Endothelial cell of umbilical vein (primary cell): ENCODE data around the gene NTRK2. TPM values are rescaled to one million over a fixed set of nuclear protein-coding genes. Genes with fewer than 3 reads are reported as not detected.

ENCODE experiments used
- BruUV-seq: library from RNA; stranded (reverse); fragments of 400-500 nt; replicated peaks from 2 replicates; lab custom pipeline; 2021; lab: Mats Ljungman, UMichigan
- CTCF ChIA-PET: fragments of 300-600, 350-600 bp; sonication (Branson Sonifier 250); formaldehyde crosslinking; loops from one replicate; lab custom pipeline; 2021; ENCODE audit warnings: antibody characterized with exemption, inconsistent platforms; lab: Charles Lee
- POLR2A ChIA-PET: fragments of 300-600, 350-600 bp; sonication (Branson Sonifier 250); formaldehyde crosslinking; loops from one replicate; lab custom pipeline; 2021; ENCODE audit warnings: antibody characterized with exemption, inconsistent platforms; lab: Charles Lee
- DNase-seq: peaks from one replicate; pipeline ENCODE4 v3.0.0-alpha.2; 2011; ENCODE audit warnings: low read depth, low spot score
- FAIRE-seq: peaks from 2 replicates; lab custom pipeline; 2011; peaks lifted over from hg19 to GRCh38; lab: Jason Lieb, UNC
- H2AFZ ChIP-seq: 2 replicates; pipeline ENCODE4 v1.6.0; 2012; ENCODE audit warnings: low read depth, low read length, control low read depth, inconsistent platforms
- H3K27ac ChIP-seq: 2 replicates; pipeline ENCODE4 v1.5.1; 2011; ENCODE audit warnings: low read depth, mild to moderate bottlenecking, control low read depth, low read length, moderate library complexity; ENCODE audit not compliant: insufficient read depth
- H3K27me3 ChIP-seq, 2 experiments: 2 replicates each; pipeline versions ENCODE4 v1.6.0 to v1.6.1; 2011; ENCODE audit warnings: low read length in 2 of 2, mixed read lengths in 1 of 2; ENCODE audit not compliant: control insufficient read depth in 2 of 2, insufficient read depth in 2 of 2
- H3K36me3 ChIP-seq, 2 experiments: 2 replicates in 1 of 2; 3 replicates in 1 of 2; pipeline ENCODE4 v1.5.1; 2011; ENCODE audit warnings: low read length in 2 of 2, mild to moderate bottlenecking in 1 of 2, moderate library complexity in 1 of 2; ENCODE audit not compliant: control insufficient read depth in 2 of 2, insufficient read depth in 2 of 2; ENCODE audit errors: extremely low read depth in 1 of 2
- H3K4me1 ChIP-seq: 3 replicates; pipeline ENCODE4 v1.5.1; 2011; ENCODE audit warnings: mild to moderate bottlenecking, low read length; ENCODE audit not compliant: control insufficient read depth, insufficient read depth; ENCODE audit errors: extremely low read depth
- H3K4me2 ChIP-seq: 2 replicates; pipeline ENCODE4 v1.6.1; 2011; ENCODE audit warnings: low read length, control low read depth, mixed read lengths; ENCODE audit not compliant: insufficient read depth
- H3K4me3 ChIP-seq, 3 experiments: fragments of 200-600 bp in 1 of 3; sonication (generic), shearing (Covaris generic) in 1 of 3; replicated peaks in 1 of 3; 2 replicates each; pipeline ENCODE4 v1.5.1; 2011 to 2016; ENCODE audit warnings: control low read depth in 3 of 3, low read length in 3 of 3, mild to moderate bottlenecking in 2 of 3, inconsistent platforms in 1 of 3, low read depth in 1 of 3, moderate library complexity in 1 of 3; ENCODE audit not compliant: insufficient read depth in 1 of 3
- H3K79me2 ChIP-seq: 2 replicates; pipeline ENCODE4 v1.6.0; 2012; ENCODE audit warnings: low read length, inconsistent platforms; ENCODE audit not compliant: control insufficient read depth, insufficient read depth
- H3K9ac ChIP-seq: replicated peaks from 2 replicates; pipeline ENCODE3; 2011; ENCODE audit warnings: low read length, control low read depth; ENCODE audit not compliant: insufficient read depth; ENCODE audit errors: extremely low read depth
- H3K9me1 ChIP-seq: replicated peaks from 3 replicates; pipeline ENCODE4 v1.6.0; 2011; ENCODE audit warnings: mild to moderate bottlenecking, low read length; ENCODE audit not compliant: control insufficient read depth, insufficient read depth; ENCODE audit errors: extremely low read depth
- H3K9me3 ChIP-seq: replicated peaks from 2 replicates; pipeline ENCODE4 v1.5.1; 2012; ENCODE audit warnings: low read length, inconsistent platforms; ENCODE audit not compliant: control insufficient read depth, insufficient read depth
- H4K20me1 ChIP-seq: replicated peaks from 2 replicates; pipeline ENCODE3; 2011; ENCODE audit warnings: mild to moderate bottlenecking, low read length; ENCODE audit not compliant: control insufficient read depth, insufficient read depth; ENCODE audit errors: extremely low read depth
- CTCF ChIP-seq, 2 donors: IDR thresholded peaks; 1 replicate in 1 of 2; 2 replicates in 1 of 2; pipeline ENCODE4 v1.5.1; 2011; ENCODE audit warnings: low read length in 2 of 2, mild to moderate bottlenecking in 2 of 2, moderate library complexity in 2 of 2, control low read depth in 1 of 2, inconsistent platforms in 1 of 2, low read depth in 1 of 2; ENCODE audit not compliant: insufficient read depth in 1 of 2; ENCODE audit errors: extremely low read depth in 1 of 2
- EZH2 ChIP-seq: IDR thresholded peaks from 2 replicates; pipeline ENCODE4 v1.6.1; 2012; ENCODE audit warnings: borderline replicate concordance, low read depth, mild to moderate bottlenecking, moderate library complexity, low read length, inconsistent platforms; ENCODE audit not compliant: severe bottlenecking
- FOS ChIP-seq: IDR thresholded peaks from 2 replicates; pipeline ENCODE4 v1.6.1; 2011; ENCODE audit warnings: mild to moderate bottlenecking, low read length, moderate library complexity, borderline replicate concordance; ENCODE audit not compliant: insufficient read depth
- GATA2 ChIP-seq: IDR thresholded peaks from 2 replicates; pipeline ENCODE4 v1.7.0; 2011; ENCODE audit warnings: low read depth, mild to moderate bottlenecking, moderate library complexity, mixed read lengths, low read length; ENCODE audit not compliant: insufficient read length, insufficient read depth
- JUN ChIP-seq: IDR thresholded peaks from 2 replicates; pipeline ENCODE4 v1.6.1; 2011; ENCODE audit warnings: borderline replicate concordance, low read depth; ENCODE audit not compliant: insufficient read length, insufficient read depth
- MAX ChIP-seq: IDR thresholded peaks from 2 replicates; pipeline ENCODE4 v1.6.1; 2011; ENCODE audit not compliant: insufficient read depth, insufficient read length
- MYC ChIP-seq: IDR thresholded peaks from one replicate; pipeline ENCODE4 v1.6.1; 2011; ENCODE audit warnings: mild to moderate bottlenecking, low read depth, low read length
- POLR2A ChIP-seq: IDR thresholded peaks from 2 replicates; pipeline ENCODE4 v1.6.1; 2012; ENCODE audit warnings: low read depth, mild to moderate bottlenecking, control low read depth, low read length
- POLR2AphosphoS5 ChIP-seq: IDR thresholded peaks from 2 replicates; pipeline ENCODE4 v1.6.1; 2012; ENCODE audit warnings: low read depth, mild to moderate bottlenecking, control low read depth, low read length, moderate library complexity; ENCODE audit not compliant: insufficient read depth
- dilution Hi-C: fragments of 300-500 bp; cut with MboI; formaldehyde crosslinking; loops from one replicate; pipeline ENCODE4 v1.15.0; 2019; ENCODE audit warnings: low sequenced_read_pairs; ENCODE audit not compliant: extremely low pct_ligation_motif_present
- intact Hi-C: fragments of 100-400 bp; cut with micrococcal nuclease; formaldehyde crosslinking; loops from one replicate; pipeline ENCODE4 v1.10.0; 2022
- polyA plus RNA-seq, 4 experiments: library from polyadenylated mRNA; depleted of rRNA in 3 of 4; stranded (reverse) in 3 of 4; unstranded in 1 of 4; fragments of >200 nt; gene quantifications; 2 replicates each; pipeline versions ENCODE4 v1.2.1 to v1.2.3, GENCODE V29; 2011 to 2012; ENCODE audit warnings: missing spikeins in 1 of 4
- total RNA-seq: library from RNA; stranded (reverse); gene quantifications from 2 replicates; pipeline ENCODE4 v1.2.3, GENCODE V29; 2021

The NTRK2 gene
- total and polyA plus RNA-seq, 2 donors (not counting 3 experiments of a cell fraction or from before 2014, with no cell fraction given): 0.01 to 0.13 TPM

GRCh38 chr9:84642553-84643141, 26.9 kb upstream of the NTRK2 start:
- ChIA-PET CTCF (no interaction called here), POLR2A (no interaction called here)
- H3K36me3 ChIP-seq: no peaks in the 10 kb centered on the region
- no peak overlapping the region for H3K4me3 ChIP-seq
- H3K27ac ChIP-seq: no peak overlapping the region
- BruUV-seq: no TSS peak
- no peaks in the 10 kb centered on the region for H4K20me1 ChIP-seq
- H3K4me1 ChIP-seq: no peaks in the 10 kb centered on the region
- DNase-seq: no peak
- dilution Hi-C loops: no loop called here
- no peaks in the 10 kb centered on the region for H3K9me1 ChIP-seq
- no peak overlapping the region for H3K9ac ChIP-seq
- no peaks in the 10 kb centered on the region for H3K27me3 ChIP-seq
- H3K9me3 ChIP-seq: no peaks in the 10 kb centered on the region
- H2AFZ ChIP-seq: no peak overlapping the region
- intact Hi-C loops: no loop called here
- no peaks in the 10 kb centered on the region for H3K79me2 ChIP-seq
- no peak overlapping the region for H3K4me2 ChIP-seq
- TF ChIP-seq JUN (no peak), GATA2 (no peak), FOS (no peak), POLR2A (no peak), POLR2AphosphoS5 (no peak), CTCF (IDR thresholded peaks at IDR 0.05; ENCODE audit: extremely low read depth in 1 of 2, insufficient read depth in 1 of 2, low read depth in 1 of 2, low read length in 2 of 2) (no peak), MAX (no peak), EZH2 (no peak), MYC (no peak)
- no peak for FAIRE-seq
